Transverse colon (tissue), 4 donors: ENCODE data around the gene ANKRD24. TPM values are rescaled to one million over a fixed set of nuclear protein-coding genes. Genes with fewer than 3 reads are reported as not detected.

Experiments used
- DNase-seq: peaks from one replicate; pipeline ENCODE4 v3.0.0-alpha.2; 2019
- H3K27ac ChIP-seq, 4 donors: fragments of 200-600 bp; sonication (generic); 2 replicates each; pipeline ENCODE4 v1.5.1; 2016 to 2018; ENCODE audit warnings: inconsistent platforms in 4 of 4
- H3K27me3 ChIP-seq: fragments of 200-600 bp; sonication (generic); 2 replicates; pipeline ENCODE4 v1.5.1; 2017; ENCODE audit warnings: inconsistent platforms
- H3K36me3 ChIP-seq, 4 donors: fragments of 200-600 bp; sonication (generic); 2 replicates each; pipeline ENCODE4 v1.5.1; 2017 to 2019; ENCODE audit warnings: inconsistent platforms in 4 of 4
- H3K4me1 ChIP-seq, 4 donors: fragments of 200-600 bp; sonication (generic); 2 replicates each; pipeline ENCODE4 v1.5.1; 2017 to 2020; ENCODE audit warnings: inconsistent platforms in 4 of 4
- H3K4me3 ChIP-seq, 4 donors: fragments of 200-600 bp; sonication (generic); 1 replicate in 1 of 4; 2 replicates in 3 of 4; pipeline versions ENCODE4 v1.5.1 to v1.6.1; 2017 to 2019; ENCODE audit warnings: inconsistent platforms in 4 of 4
- H3K9me3 ChIP-seq, 2 donors: fragments of 200-600 bp; sonication (generic); 2 replicates each; pipeline ENCODE4 v1.5.1; 2017 to 2019; ENCODE audit warnings: inconsistent platforms in 2 of 2
- CTCF ChIP-seq, 5 experiments: fragments of 200-600 bp in 3 of 5; fragments of 450-650 bp in 2 of 5; sonication (generic) in 3 of 5; IDR thresholded peaks; 1 replicate in 2 of 5; 2 replicates in 3 of 5; pipeline ENCODE4 v1.5.1; 2016 to 2017; ENCODE audit warnings: antibody characterized with exemption in 5 of 5, inconsistent platforms in 3 of 5, mild to moderate bottlenecking in 2 of 5, moderate library complexity in 1 of 5
- EP300 ChIP-seq: sonication (generic); formaldehyde crosslinking; IDR thresholded peaks from one replicate; pipeline ENCODE4 v1.6.1; 2017; ENCODE audit warnings: antibody characterized with exemption, low read depth
- POLR2A ChIP-seq: fragments of 450-650 bp; IDR thresholded peaks from one replicate; pipeline ENCODE4 v1.6.1; 2016; ENCODE audit warnings: antibody characterized with exemption, mild to moderate bottlenecking, moderate library complexity
- POLR2AphosphoS5 ChIP-seq, 3 donors: sonication (generic); formaldehyde crosslinking; IDR thresholded peaks; one replicate each; pipeline ENCODE4 v1.6.1; 2016; ENCODE audit warnings: antibody characterized with exemption in 3 of 3
- WGBS, 2 donors: methylation state at CpG; one replicate each; pipeline ENCODE4 v1.1.5; 2018; ENCODE audit warnings: low coverage in 1 of 2; 5-methylcytosine and 5-hydroxymethylcytosine counted together
- in situ Hi-C, 4 donors: fragments of 200-750 bp; cut with MboI; loops; one replicate each; pipeline versions ENCODE4 v1.15.0 to v1.15.1; 2017; ENCODE audit warnings: low sequenced_read_pairs in 3 of 4, low pct_ligation_motif_present in 1 of 4, low pct_unique_long_range_greater_than_20kb in 1 of 4
- intact Hi-C: fragments of 100-400 bp; cut with DNase I; formaldehyde crosslinking; loops from one replicate; pipeline ENCODE4 v1.15.1; 2023; ENCODE audit warnings: low total_unique reads
- total RNA-seq, 4 donors: library from RNA; depleted of rRNA; stranded (reverse); fragments of >200 nt; gene quantifications; one replicate each; pipeline ENCODE4 v1.1.0, GENCODE V29; 2016

The ANKRD24 gene
- total RNA-seq, 4 donors from 2014 or later: 1.2 to 6.4 (median 2.1) TPM

- in situ Hi-C loops: loop anchor here in 2 of 4 donors (10.0 kb wide), 1 partner anchor 196 kb away; the partner anchor contains the start of gene EEF2 (in 2 of the 2)
- DNase-seq: peak; percentile 56
- Histone ChIP-seq H3K36me3 (peaks cover 0 to 10% (median 2%) of the 10 kb centered on the region in 4 donors), H3K27me3 (no peaks in the 10 kb centered on the region), H3K9me3 (no peaks in the 10 kb centered on the region), H3K27ac (peak overlapping the region; percentile 86 to 95 (median 88)), H3K4me3 (peak overlapping the region in 1 of 4 donors; percentile 76), H3K4me1 (peaks cover 12 to 26% (median 20%) of the 10 kb centered on the region in 4 donors)
- intact Hi-C loops: loop anchor here (5.0 to 10.0 kb wide), 2 partner anchors 516 to 1896 kb away; partner anchors contain the start of gene PEAK3
- WGBS, 2 donors: 25 to 50% methylated on average over 1 to 2 of the region's 2 CpGs
- TF ChIP-seq EP300 (no peak), POLR2AphosphoS5 (IDR thresholded peaks at IDR 0.05) (peak in 1 of 3 donors; percentile 12), POLR2A (peak; percentile 49)
Measured at GRCh38 chr19:4181053-4181508, 1.4 kb upstream of the ANKRD24 start.

- DNase-seq: no peak
- no peak for TF ChIP-seq CTCF (IDR thresholded peaks at IDR 0.05)
- TF ChIP-seq POLR2AphosphoS5 (IDR thresholded peaks at IDR 0.05): no peak
- no peak for TF ChIP-seq POLR2A
- no peak for TF ChIP-seq EP300
- WGBS, 2 donors: 22 to 65% methylated on average over 3 to 23 of the region's 23 CpGs
- intact Hi-C loops: loop anchor here (5.0 to 10.0 kb wide), 2 partner anchors 513 to 1899 kb away; partner anchors contain the start of gene PEAK3
- Histone ChIP-seq H3K36me3 (no peaks in the 10 kb centered on the region), H3K9me3 (no peaks in the 10 kb centered on the region), H3K27me3 (no peaks in the 10 kb centered on the region), H3K4me1 (peaks cover 12 to 26% (median 22%) of the 10 kb centered on the region in 4 donors), H3K4me3 (no peak overlapping the region), H3K27ac (no peak overlapping the region)
- in situ Hi-C loops: loop anchor here in 2 of 4 donors (10.0 kb wide), 1 partner anchor 199 kb away; the partner anchor contains the start of gene EEF2 (in 2 of the 2)
Measured at GRCh38 chr19:4183967-4184717, 1.7 kb downstream of the ANKRD24 start.

GRCh38 chr19:4184718-4185352, 2.3 kb downstream of the ANKRD24 start:
- no peak overlapping the region for H3K4me3 ChIP-seq
- DNase-seq: no peak
- no peaks in the 10 kb centered on the region for H3K36me3 ChIP-seq
- no peak overlapping the region for H3K27ac ChIP-seq
- H3K27me3 ChIP-seq: no peaks in the 10 kb centered on the region
- H3K9me3 ChIP-seq: no peaks in the 10 kb centered on the region
- TF ChIP-seq EP300 (no peak), POLR2AphosphoS5 (IDR thresholded peaks at IDR 0.05) (no peak), CTCF (IDR thresholded peaks at IDR 0.05) (no peak), POLR2A (no peak)
- H3K4me1 ChIP-seq: peaks cover 12 to 26% (median 22%) of the 10 kb centered on the region in 4 donors
- 91 to 94% methylated on average over 2 of the region's 2 CpGs for WGBS, 2 donors
- intact Hi-C loops: loop anchor here (5.0 to 10.0 kb wide), 2 partner anchors 512 to 1900 kb away; partner anchors contain the start of gene PEAK3
- in situ Hi-C loops: loop anchor here in 2 of 4 donors (10.0 kb wide), 1 partner anchor 200 kb away; the partner anchor contains the start of gene EEF2 (in 2 of the 2)

GRCh38 chr19:4185413-4186086, 3.1 kb downstream of the ANKRD24 start:
- in situ Hi-C loops (loop anchor here in 2 of 4 donors (10.0 kb wide), 1 partner anchor 201 kb away; the partner anchor contains the start of gene EEF2 (in 2 of the 2)), intact Hi-C loops (loop anchor here (10.0 kb wide), 1 partner anchor 1901 kb away; the partner anchor contains the start of gene PEAK3)
- no peaks in the 10 kb centered on the region for H3K27me3 ChIP-seq
- H3K27ac ChIP-seq: no peak overlapping the region
- H3K4me3 ChIP-seq: no peak overlapping the region
- no peak for DNase-seq
- TF ChIP-seq EP300 (no peak), POLR2AphosphoS5 (IDR thresholded peaks at IDR 0.05) (no peak), CTCF (IDR thresholded peaks at IDR 0.05) (no peak), POLR2A (no peak)
- no peaks in the 10 kb centered on the region for H3K9me3 ChIP-seq
- peaks cover 10 to 22% (median 18%) of the 10 kb centered on the region in 4 donors for H3K4me1 ChIP-seq
- 60 to 90% methylated on average over 1 to 9 of the region's 9 CpGs for WGBS, 2 donors
- H3K36me3 ChIP-seq: no peaks in the 10 kb centered on the region
